WTC11 (cell line): Measurements from ENCODE around the gene FZD7. TPM values are rescaled to one million over a fixed set of nuclear protein-coding genes. Genes with fewer than 3 reads are reported as not detected.

Experiments
- ATAC-seq: fragments of 200-7000 bp; cut with Tn5 transposase; 2 replicates; pipeline ENCODE4 v1.10.0; 2021; ENCODE audit warnings: mild to moderate bottlenecking, moderate library complexity
- CTCF ChIA-PET: fragments of 300-600 bp; sonication (Branson Sonifier 250); formaldehyde crosslinking; loops from one replicate; lab custom pipeline; 2021; ENCODE audit warnings: antibody characterized with exemption; lab: Charles Lee
- POLR2A ChIA-PET: fragments of 350-600 bp; sonication (Branson Sonifier 250); formaldehyde crosslinking; loops from one replicate; lab custom pipeline; 2021; ENCODE audit warnings: antibody characterized with exemption; lab: Charles Lee
- DNase-seq: peaks from one replicate; pipeline ENCODE4 v3.0.0; 2021; ENCODE audit warnings: low spot score
- H3K27ac Mint-ChIP-seq: 2 replicates; pipeline ENCODE4 v1.8.0; 2021; ENCODE audit warnings: mixed read lengths
- H3K27me3 Mint-ChIP-seq: 2 replicates; pipeline ENCODE4 v1.8.0; 2021; ENCODE audit warnings: low read depth, mild to moderate bottlenecking, moderate library complexity, mixed read lengths
- H3K36me3 Mint-ChIP-seq: 2 replicates; pipeline ENCODE4 v1.8.0; 2021; ENCODE audit warnings: mixed read lengths
- H3K4me1 Mint-ChIP-seq: 2 replicates; pipeline ENCODE4 v1.8.0; 2022; ENCODE audit warnings: mixed read lengths
- H3K4me3 Mint-ChIP-seq: 2 replicates; pipeline ENCODE4 v1.8.0; 2021; ENCODE audit warnings: mild to moderate bottlenecking, moderate library complexity, mixed read lengths
- H3K9me3 Mint-ChIP-seq: 2 replicates; pipeline ENCODE4 v1.8.0; 2021; ENCODE audit warnings: mixed read lengths
- ARID4B ChIP-seq: sonication (generic); formaldehyde crosslinking; IDR thresholded peaks from 2 replicates; pipeline ENCODE4 v1.8.0; 2023; ENCODE audit warnings: missing genetic modification reagents, mild to moderate bottlenecking, borderline replicate concordance
- CTCF ChIP-seq: fragments of 200-600 bp; IDR thresholded peaks from 2 replicates; pipeline ENCODE4 v1.8.0; 2022; ENCODE audit warnings: antibody characterized with exemption
- E2F1 ChIP-seq: sonication (generic); formaldehyde crosslinking; IDR thresholded peaks from 2 replicates; pipeline ENCODE4 v1.8.0; 2022; ENCODE audit warnings: mild to moderate bottlenecking, missing genetic modification reagents
- E2F5 ChIP-seq: sonication (generic); formaldehyde crosslinking; IDR thresholded peaks from 2 replicates; pipeline ENCODE4 v1.8.1; 2022; ENCODE audit warnings: mild to moderate bottlenecking, moderate library complexity, missing genetic modification reagents
- EMX1 ChIP-seq: fragments of 250-450 bp; sonication (Bioruptor Pico); IDR thresholded peaks from 2 replicates; pipeline ENCODE4 v1.8.0; 2021; ENCODE audit warnings: mild to moderate bottlenecking
- ETV6 ChIP-seq: sonication (generic); formaldehyde crosslinking; IDR thresholded peaks from 2 replicates; pipeline ENCODE4 v1.8.1; 2022; ENCODE audit warnings: mild to moderate bottlenecking, missing genetic modification reagents
- NFATC4 ChIP-seq: fragments of 250-450 bp; sonication (Bioruptor Pico); IDR thresholded peaks from 2 replicates; pipeline ENCODE4 v1.9.0; 2021; ENCODE audit warnings: mild to moderate bottlenecking
- NR3C1 ChIP-seq: sonication (generic); formaldehyde crosslinking; conservative IDR thresholded peaks from 2 replicates; pipeline ENCODE4 v1.8.1; 2023; ENCODE audit warnings: low read depth, mild to moderate bottlenecking, missing genetic modification reagents
- PREB ChIP-seq: sonication (generic); formaldehyde crosslinking; IDR thresholded peaks from 2 replicates; pipeline ENCODE4 v1.8.1; 2022; ENCODE audit warnings: mild to moderate bottlenecking, missing genetic modification reagents, moderate library complexity, borderline replicate concordance
- RORB ChIP-seq: fragments of 250-450 bp; sonication (Bioruptor Pico); IDR thresholded peaks from 2 replicates; pipeline ENCODE4 v1.9.0; 2021; ENCODE audit warnings: mild to moderate bottlenecking
- TEAD1 ChIP-seq: sonication (generic); formaldehyde crosslinking; IDR thresholded peaks from 2 replicates; pipeline ENCODE4 v1.8.0; 2022; ENCODE audit warnings: mild to moderate bottlenecking, missing genetic modification reagents
- ZBTB43 ChIP-seq: sonication (generic); formaldehyde crosslinking; IDR thresholded peaks from 2 replicates; pipeline ENCODE4 v1.8.1; 2023; ENCODE audit warnings: mild to moderate bottlenecking, missing genetic modification reagents
- ZNF219 ChIP-seq: sonication (generic); formaldehyde crosslinking; IDR thresholded peaks from 2 replicates; pipeline ENCODE4 v1.8.0; 2023; ENCODE audit warnings: missing genetic modification reagents, mild to moderate bottlenecking, borderline replicate concordance
- ZNF671 ChIP-seq: fragments of 250-450 bp; sonication (Bioruptor Pico); IDR thresholded peaks from 2 replicates; pipeline ENCODE4 v1.8.0; 2021; ENCODE audit warnings: mild to moderate bottlenecking
- ZSCAN18 ChIP-seq: fragments of 250-450 bp; sonication (Bioruptor Pico); IDR thresholded peaks from 2 replicates; pipeline ENCODE4 v2.1.2; 2022; ENCODE audit warnings: mild to moderate bottlenecking, moderate library complexity
- total RNA-seq: library from RNA; stranded (reverse); gene quantifications from 3 replicates; pipeline ENCODE4 v1.2.3, GENCODE V29; 2021

Gene FZD7
- total RNA-seq, 1 experiment from 2014 or later = 153 TPM

GRCh38 chr2:202066875-202067274 is 33.2 kb downstream of the FZD7 start:
- Mint-ChIP-seq H3K4me1 (peaks cover 21% of the 10 kb centered on the region), H3K36me3 (no peaks in the 10 kb centered on the region), H3K4me3 (no peak overlapping the region), H3K27me3 (no peaks in the 10 kb centered on the region; the same call in 1 of the 2 replicates), H3K9me3 (no peaks in the 10 kb centered on the region), H3K27ac (no peak overlapping the region)
- TF ChIP-seq NR3C1 (CRISPR knock-in tag) (no peak), E2F5 (no peak), ZNF671 (CRISPR knock-in tag) (no peak), ZSCAN18 (CRISPR knock-in tag) (no peak), TEAD1 (CRISPR knock-in tag) (no peak), ARID4B (CRISPR knock-in tag) (no peak), ETV6 (no peak), ZBTB43 (CRISPR knock-in tag) (no peak), PREB (CRISPR knock-in tag) (no peak), CTCF (no peak), RORB (CRISPR knock-in tag) (no peak), EMX1 (CRISPR knock-in tag) (no peak), E2F1 (no peak), ZNF219 (CRISPR knock-in tag) (no peak), NFATC4 (CRISPR knock-in tag) (no peak)
- CTCF ChIA-PET = interaction anchor here (1.3 kb wide), 1 partner anchor 43 kb away, joined by 3 read pairs; no protein-coding TSS in a partner anchor
- DNase-seq (no peak), ATAC-seq (no peak)
- POLR2A ChIA-PET = no interaction called here
